Stimulated activated CD8-positive, alpha-beta memory T cell treated with anti-CD3 and anti-CD28 coated beads, Interleukin-15, amount 100 ng/mL, for 1 hour (primary cell): ENCODE data around the gene ERP29.
"Not testable (repeated sequence)": the region's sequence is repeated elsewhere in the genome, so short reads cannot be mapped to it uniquely, and the experiment has no call there.

ENCODE experiments used
- DNase-seq: peaks from one replicate; pipeline ENCODE4 v3.0.0-alpha.2; 2020; ENCODE audit warnings: low read depth

The ERP29 gene

GRCh38 chr12:112036614-112037013 is 23.4 kb downstream of the ERP29 start:
- DNase-seq, result not testable (repeated sequence)

GRCh38 chr12:112046003-112046402 is 32.8 kb downstream of the ERP29 start:
- no peak for DNase-seq

GRCh38 chr12:112049351-112049750 is 36.1 kb downstream of the ERP29 start:
- DNase-seq, result no peak

GRCh38 chr12:112061137-112061536 is 47.9 kb downstream of the ERP29 start:
- no peak for DNase-seq

- DNase-seq, result no peak
Measured at GRCh38 chr12:112063273-112063672, 50.0 kb downstream of the ERP29 start.

GRCh38 chr12:112066566-112066965 is 53.3 kb downstream of the ERP29 start:
- DNase-seq, result no peak
